Osteocyte (in vitro differentiated cells): ENCODE measurements around the gene SMAD3. TPM values are rescaled to one million over a fixed set of nuclear protein-coding genes. Genes with fewer than 3 reads are reported as not detected.

Experiments used
- DNase-seq: peaks from one replicate; pipeline ENCODE4 v3.0.0; 2021; ENCODE audit warnings: mixed read lengths; ENCODE audit not compliant: unreplicated experiment; ENCODE audit errors: extremely low spot score
- H3K27ac Mint-ChIP-seq: one replicate; pipeline ENCODE4 v1.8.0; 2021; ENCODE audit warnings: mild to moderate bottlenecking, mixed read lengths; ENCODE audit not compliant: unreplicated experiment
- H3K27me3 Mint-ChIP-seq: one replicate; pipeline ENCODE4 v1.8.0; 2021; ENCODE audit warnings: mixed read lengths; ENCODE audit not compliant: unreplicated experiment
- H3K36me3 Mint-ChIP-seq: one replicate; pipeline ENCODE4 v1.8.0; 2021; ENCODE audit warnings: mixed read lengths; ENCODE audit not compliant: unreplicated experiment
- H3K4me1 Mint-ChIP-seq: one replicate; pipeline ENCODE4 v1.8.0; 2021; ENCODE audit warnings: mixed read lengths; ENCODE audit not compliant: unreplicated experiment
- H3K4me3 Mint-ChIP-seq: one replicate; pipeline ENCODE4 v1.8.0; 2021; ENCODE audit warnings: mild to moderate bottlenecking, moderate library complexity, mixed read lengths; ENCODE audit not compliant: unreplicated experiment
- H3K9me3 Mint-ChIP-seq: one replicate; pipeline ENCODE4 v1.8.0; 2021; ENCODE audit warnings: mixed read lengths; ENCODE audit not compliant: unreplicated experiment
- total RNA-seq: library from RNA; stranded (reverse); gene quantifications from 2 replicates; pipeline ENCODE4 v1.2.1, GENCODE V29; 2021
- TF ChIP-seq, protein P1 (sequence below): fragments of 200-600 bp; sonication (generic); IDR thresholded peaks from 2 replicates; pipeline ENCODE4 v1.5.0; 2021; ENCODE audit warnings: antibody characterized with exemption, mild to moderate bottlenecking, moderate library complexity

SMAD3 gene
- total RNA-seq, 1 donor from 2014 or later: 39.7 TPM

DNA sequence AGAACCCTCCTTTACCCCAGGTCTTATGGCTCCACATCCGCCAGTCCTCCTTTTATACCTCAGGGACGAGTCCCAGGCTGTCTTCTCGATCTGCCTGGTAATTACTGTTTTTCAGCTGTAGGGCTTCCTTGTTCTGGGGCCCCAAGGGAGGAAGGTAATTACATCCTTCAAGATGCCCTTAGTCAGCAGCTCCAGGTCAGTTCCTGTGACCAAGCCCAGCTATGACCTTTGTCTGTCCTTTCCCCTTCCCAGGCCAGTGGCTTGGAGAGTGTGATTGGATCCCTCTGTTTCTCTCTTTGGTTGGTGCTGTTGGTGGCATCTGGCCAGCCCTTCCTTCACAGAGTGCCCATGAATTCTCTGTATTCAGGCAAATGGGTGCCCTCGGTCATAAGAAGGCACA lies 96.5 kb downstream of the SMAD3 start:
- Mint-ChIP-seq H3K27me3 (no peaks in the 10 kb centered on the region), H3K4me3 (no peak overlapping the region), H3K36me3 (peaks cover 5% of the 10 kb centered on the region)

DNA sequence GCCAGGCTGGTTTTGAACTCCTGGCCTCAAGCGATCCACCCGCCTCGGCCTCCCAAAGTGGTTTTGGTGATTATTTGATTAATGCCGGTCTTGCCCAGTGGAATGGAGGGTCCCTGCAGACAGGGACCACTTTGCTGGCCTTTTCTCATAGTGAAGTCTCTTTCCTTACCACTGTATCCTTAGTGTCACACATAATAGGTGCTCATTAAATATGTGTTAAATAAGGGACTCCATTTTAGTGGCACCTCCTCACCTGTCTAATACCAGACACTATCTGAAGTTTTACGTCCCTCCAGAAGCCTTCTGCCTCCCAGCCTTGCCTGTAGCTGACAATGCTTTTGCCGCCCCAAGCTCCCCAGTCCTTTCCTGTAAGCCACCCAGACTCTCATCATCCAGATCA lies 97.8 kb downstream of the SMAD3 start:
- H3K4me3 Mint-ChIP-seq: no peak overlapping the region
- DNase-seq: no peak
- peaks cover 53% of the 10 kb centered on the region for H3K4me1 Mint-ChIP-seq
- TF ChIP-seq, protein P1, sequence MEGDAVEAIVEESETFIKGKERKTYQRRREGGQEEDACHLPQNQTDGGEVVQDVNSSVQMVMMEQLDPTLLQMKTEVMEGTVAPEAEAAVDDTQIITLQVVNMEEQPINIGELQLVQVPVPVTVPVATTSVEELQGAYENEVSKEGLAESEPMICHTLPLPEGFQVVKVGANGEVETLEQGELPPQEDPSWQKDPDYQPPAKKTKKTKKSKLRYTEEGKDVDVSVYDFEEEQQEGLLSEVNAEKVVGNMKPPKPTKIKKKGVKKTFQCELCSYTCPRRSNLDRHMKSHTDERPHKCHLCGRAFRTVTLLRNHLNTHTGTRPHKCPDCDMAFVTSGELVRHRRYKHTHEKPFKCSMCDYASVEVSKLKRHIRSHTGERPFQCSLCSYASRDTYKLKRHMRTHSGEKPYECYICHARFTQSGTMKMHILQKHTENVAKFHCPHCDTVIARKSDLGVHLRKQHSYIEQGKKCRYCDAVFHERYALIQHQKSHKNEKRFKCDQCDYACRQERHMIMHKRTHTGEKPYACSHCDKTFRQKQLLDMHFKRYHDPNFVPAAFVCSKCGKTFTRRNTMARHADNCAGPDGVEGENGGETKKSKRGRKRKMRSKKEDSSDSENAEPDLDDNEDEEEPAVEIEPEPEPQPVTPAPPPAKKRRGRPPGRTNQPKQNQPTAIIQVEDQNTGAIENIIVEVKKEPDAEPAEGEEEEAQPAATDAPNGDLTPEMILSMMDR: no peak
- H3K27me3 Mint-ChIP-seq: no peaks in the 10 kb centered on the region
- no peaks in the 10 kb centered on the region for H3K9me3 Mint-ChIP-seq
- H3K27ac Mint-ChIP-seq: no peak overlapping the region
- peaks cover 7% of the 10 kb centered on the region for H3K36me3 Mint-ChIP-seq

More for the DNA sequence above, 96.5 kb downstream of the SMAD3 start:
- TF ChIP-seq, protein P1: no peak
- H3K9me3 Mint-ChIP-seq: no peaks in the 10 kb centered on the region
- no peak overlapping the region for H3K27ac Mint-ChIP-seq
- peaks cover 48% of the 10 kb centered on the region for H3K4me1 Mint-ChIP-seq
- no peak for DNase-seq

DNA sequence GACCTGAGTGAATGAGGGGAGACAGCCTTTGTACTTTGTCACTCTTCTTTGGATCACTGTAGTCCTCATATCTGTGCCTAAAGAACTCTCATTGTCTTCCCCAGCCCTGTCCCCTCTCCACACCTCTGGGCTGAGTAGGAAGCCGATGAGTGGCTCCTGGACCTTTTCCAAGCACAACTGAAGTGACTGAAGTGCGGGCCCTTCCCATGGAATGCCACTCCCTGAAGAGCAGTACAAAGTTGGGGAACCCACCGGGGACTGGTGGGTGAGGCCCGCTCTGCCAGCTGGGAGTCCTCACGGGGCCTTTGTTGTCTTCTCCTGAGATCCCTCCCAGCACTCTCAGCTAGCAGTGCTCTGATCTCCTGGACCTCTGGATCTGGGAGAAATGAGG lies 99.0 kb downstream of the SMAD3 start:
- TF ChIP-seq, protein P1: no peak
- Mint-ChIP-seq H3K27me3 (no peaks in the 10 kb centered on the region), H3K36me3 (peaks cover 14% of the 10 kb centered on the region), H3K4me1 (peaks cover 59% of the 10 kb centered on the region), H3K4me3 (no peak overlapping the region), H3K27ac (peak overlapping the region; percentile 87), H3K9me3 (no peaks in the 10 kb centered on the region)
- DNase-seq: no peak

DNA sequence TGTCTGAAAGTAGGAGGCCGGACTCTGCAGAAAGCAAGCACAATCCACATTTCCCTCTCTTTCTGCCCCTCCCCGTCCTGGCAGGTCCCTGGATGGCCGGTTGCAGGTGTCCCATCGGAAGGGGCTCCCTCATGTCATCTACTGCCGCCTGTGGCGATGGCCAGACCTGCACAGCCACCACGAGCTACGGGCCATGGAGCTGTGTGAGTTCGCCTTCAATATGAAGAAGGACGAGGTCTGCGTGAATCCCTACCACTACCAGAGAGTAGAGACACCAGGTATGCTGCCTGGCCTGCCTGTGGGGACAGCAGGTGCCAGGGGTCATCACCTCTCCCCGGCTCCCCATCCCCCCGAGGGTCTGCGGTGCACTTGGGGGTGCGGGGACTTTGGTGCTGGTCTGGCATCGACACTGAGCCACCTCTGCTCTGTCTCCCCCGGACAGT lies 99.4 kb downstream of the SMAD3 start:
- DNase-seq: no peak
- Mint-ChIP-seq H3K36me3 (peaks cover 17% of the 10 kb centered on the region), H3K27me3 (no peaks in the 10 kb centered on the region), H3K4me3 (peak overlapping the region; percentile 20), H3K9me3 (no peaks in the 10 kb centered on the region), H3K27ac (peak overlapping the region; percentile 87), H3K4me1 (peaks cover 59% of the 10 kb centered on the region)
- TF ChIP-seq, protein P1: peak; percentile 22

DNA sequence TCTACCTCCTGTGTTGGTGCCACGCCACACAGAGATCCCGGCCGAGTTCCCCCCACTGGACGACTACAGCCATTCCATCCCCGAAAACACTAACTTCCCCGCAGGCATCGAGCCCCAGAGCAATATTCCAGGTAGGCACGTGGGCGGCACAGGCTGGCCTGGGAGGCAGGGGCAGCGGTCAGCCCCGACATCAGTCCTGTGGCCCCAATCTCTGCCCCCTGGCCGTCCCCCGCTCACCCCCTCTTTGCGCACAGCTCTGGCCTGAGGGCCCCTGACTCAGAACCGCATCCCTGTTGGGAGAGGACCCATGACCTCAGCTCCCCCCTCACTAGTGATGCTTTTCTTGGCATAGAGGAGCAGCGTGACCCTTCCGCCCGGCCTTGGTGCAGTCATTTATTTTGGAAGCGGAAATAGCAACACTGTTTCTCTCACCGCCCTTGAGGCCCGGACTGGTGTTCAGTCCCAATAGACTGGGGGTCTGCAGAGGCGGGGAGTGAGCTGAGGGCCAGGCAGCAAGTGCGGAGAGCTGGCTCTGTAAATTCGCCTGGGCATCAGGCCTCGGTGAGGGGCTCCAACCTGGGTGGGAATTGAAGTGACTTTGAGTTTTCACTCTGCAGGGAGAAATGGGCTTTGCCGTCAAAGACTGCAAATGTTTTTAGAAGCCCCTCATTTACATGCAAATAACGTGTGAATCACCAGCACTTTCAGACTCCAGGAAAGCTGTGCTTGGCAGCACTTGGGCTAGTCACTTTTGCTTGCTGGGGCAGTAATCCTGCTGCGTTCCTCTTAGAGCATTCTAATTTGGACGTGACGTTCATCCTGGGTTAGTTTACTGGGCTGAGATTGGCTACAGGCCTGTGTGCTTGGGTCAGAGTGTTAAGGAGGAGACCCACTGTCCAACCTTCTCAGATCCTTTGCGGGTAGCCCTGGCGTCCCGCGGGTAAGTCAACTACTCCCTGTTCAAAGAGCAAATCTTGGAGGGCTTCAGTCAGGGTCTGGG lies 100.2 kb downstream of the SMAD3 start:
- H3K9me3 Mint-ChIP-seq: no peaks in the 10 kb centered on the region
- no peak for DNase-seq
- no peaks in the 10 kb centered on the region for H3K27me3 Mint-ChIP-seq
- H3K4me1 Mint-ChIP-seq: peaks cover 61% of the 10 kb centered on the region
- TF ChIP-seq, protein P1: no peak
- peaks cover 24% of the 10 kb centered on the region for H3K36me3 Mint-ChIP-seq
- peak overlapping the region; percentile 22 for H3K4me3 Mint-ChIP-seq
- H3K27ac Mint-ChIP-seq: peak overlapping the region; percentile 87
